NT2/D1 (cell line): ENCODE data around the gene SRGAP1.

Experiments
- YY1 ChIP-seq: IDR thresholded peaks from 2 replicates; pipeline ENCODE4 v1.6.1; 2011; ENCODE audit not compliant: insufficient read length, insufficient read depth
- ZNF274 ChIP-seq: IDR thresholded peaks from 2 replicates; pipeline ENCODE4 v1.6.1; 2011; ENCODE audit warnings: mild to moderate bottlenecking, low read depth, low read length

DNA sequence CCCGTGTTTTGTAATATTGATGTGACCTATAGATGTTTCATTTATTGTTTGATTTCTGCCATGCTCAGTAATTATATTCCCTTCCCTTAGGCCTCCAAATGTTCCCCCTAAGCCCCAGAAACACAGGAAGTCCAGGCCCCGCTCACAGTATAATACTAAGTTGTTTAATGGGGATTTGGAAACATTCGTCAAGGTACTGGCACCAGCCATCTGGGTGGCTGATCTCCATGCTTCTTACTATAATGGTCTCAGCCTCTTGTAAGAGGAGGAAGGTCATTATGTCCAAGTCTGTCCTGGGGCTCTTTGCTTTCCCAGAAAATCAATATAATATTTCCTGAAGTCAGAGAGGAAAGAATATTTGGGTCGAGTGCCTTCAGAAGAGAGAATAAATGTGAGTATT, 246.7 kb downstream of the SRGAP1 start:
- no peak for TF ChIP-seq ZNF274
- no peak for TF ChIP-seq YY1
